Stimulated activated CD4-positive, alpha-beta T cell treated with anti-CD3 and anti-CD28 coated beads, Interleukin-12 subunit alpha, Interleukin-12 subunit beta, amount 100 ng/mL, for 4 hours (primary cell): Measurements from ENCODE around the gene GARIN3.
A peak's percentile ranks its signal among the peaks of the same experiment; 100 is the strongest.

Source experiments
- DNase-seq: peaks from one replicate; pipeline ENCODE4 v3.0.0-alpha.2; 2020

The GARIN3 gene

DNA sequence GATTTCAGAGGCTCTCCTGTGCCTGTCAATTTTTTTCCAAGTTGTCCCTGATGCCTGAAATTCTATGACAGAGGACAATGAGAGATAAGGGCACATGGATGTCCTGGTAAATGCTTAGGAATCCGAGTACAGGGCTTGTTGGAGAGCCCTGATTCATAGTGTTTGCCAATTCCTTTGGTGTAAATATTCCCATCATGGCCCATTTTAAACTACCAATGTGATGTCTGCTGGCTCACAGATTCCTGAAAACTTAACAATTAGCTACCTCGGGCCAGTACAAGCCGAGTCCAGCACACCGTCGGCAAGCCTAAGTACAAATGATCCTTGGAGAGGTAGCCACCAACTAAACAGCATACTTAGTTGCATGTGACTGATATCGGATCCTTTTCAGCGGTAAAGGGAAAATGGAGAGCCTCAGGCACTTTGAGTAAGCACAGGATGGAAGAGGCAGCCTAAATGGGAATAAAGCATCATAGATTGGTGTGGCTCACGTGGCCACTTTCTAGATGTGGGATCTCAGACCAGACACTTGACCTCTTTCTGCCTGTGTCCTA, 18.1 kb upstream of the GARIN3 start:
- no peak for DNase-seq

DNA sequence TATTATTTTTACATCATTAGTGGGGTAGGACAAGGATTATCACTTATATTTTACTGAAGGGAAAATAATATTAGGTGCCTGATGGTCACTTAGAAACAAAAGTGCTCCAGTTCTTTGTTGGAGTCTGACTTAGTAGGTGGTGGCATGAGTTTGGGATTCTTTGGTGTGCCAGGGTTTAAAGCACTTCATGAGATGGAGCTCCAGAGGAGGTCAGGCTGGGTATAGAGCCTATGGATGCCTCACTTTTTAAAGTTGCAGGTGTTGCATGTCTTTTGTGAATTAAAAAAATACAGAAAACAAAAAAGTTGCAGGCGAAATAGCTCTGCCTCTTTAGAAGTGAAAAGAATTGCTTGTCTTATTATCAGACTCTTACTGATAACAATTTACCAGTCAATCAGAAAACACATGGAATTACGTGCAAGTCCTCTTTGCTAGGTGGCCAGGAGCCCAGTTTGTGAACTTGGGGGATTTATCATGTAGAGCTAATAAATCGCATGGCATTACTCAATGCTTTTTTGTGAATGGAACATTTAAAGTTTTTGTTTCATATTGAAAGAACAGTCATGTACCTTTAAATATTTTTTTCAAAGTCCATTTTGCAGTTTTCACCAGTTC, 16.2 kb upstream of the GARIN3 start:
- no peak for DNase-seq

DNA sequence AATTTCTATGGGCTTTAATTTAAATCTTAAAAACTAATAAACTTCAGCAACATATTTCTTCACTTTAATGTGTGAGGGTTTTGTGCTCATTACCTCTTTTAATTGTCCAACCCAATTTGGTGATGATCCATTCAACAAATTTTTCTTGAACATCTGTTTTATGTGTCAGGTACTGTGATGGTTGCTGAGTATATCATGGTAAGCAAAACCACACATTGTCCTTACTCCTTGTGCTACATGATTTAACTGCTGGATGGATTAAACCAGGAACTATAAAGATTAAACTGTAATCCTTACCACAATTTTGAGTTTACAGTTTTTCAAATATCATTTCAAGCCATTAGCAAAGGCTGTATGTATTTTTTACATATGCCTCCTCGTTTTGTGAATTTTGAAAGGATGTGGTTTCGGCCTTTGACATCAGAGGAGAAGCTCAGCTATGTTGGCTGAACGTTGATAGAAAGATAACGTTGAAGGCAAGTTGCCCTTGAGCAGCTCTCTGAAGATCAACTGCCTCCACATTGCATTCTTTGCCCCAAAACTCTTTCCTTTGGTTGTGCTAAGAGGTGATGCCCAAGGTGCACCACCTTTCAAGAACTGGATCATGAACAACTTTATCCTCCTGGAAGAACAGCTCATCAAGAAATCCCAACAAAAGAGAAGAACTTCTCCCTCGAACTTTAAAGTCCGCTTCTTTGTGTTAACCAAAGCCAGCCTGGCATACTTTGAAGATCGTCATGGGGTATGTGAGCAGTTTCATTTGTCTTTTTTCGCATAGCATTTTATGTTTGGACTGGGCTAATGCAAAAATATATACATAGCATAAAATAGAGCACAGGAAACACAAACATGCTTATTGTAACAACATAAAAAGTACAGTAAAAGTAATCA, 14.6 kb upstream of the GARIN3 start, which contains the start of gene ITK:
Gene ITK, plus strand, starts transcription at position 467 of the 891 bp plus-strand sequence. Its CDS starts 138 bp downstream, at position 605.
- no peak for DNase-seq

DNA sequence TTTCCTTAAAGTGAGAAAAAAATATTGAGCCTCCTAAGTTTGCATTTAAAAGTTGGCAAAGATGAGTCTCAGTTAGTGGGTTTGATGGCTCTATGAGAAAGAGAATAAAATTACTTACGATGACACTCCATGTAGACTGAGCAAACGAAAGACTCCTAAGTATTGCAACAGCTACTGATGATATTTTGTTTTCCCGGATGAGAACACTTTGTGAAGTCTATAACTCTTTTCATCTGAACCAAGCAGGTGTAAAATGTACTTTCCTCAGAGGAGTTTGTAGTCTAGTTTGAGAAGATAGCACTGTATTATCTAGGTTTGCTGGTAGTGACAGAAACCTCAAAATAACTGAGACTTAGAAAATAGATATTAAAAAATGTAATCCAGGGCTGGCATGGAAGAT, 12.9 kb upstream of the GARIN3 start:
- no peak for DNase-seq

DNA sequence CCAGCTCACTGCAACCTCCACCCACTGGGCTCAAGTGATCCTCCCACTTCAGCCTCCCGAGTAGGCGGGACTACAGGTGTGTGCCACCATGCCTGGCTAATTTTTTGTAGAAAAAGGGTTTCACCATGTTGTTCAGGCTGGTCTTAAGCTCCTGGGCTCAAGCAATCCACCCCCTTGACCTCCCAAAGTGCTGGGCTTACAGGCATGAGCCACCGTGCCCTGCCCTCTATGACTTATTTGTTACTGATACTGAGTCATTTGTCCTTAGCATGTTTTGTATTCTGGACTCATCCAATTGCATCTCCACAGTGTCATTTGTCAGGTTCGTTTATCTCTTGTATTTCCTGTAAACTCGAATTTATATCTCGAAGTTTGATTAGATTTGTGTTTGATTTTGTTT, 11.9 kb upstream of the GARIN3 start:
- no peak for DNase-seq

GRCh38 chr5:157175071-157175612, 9.1 kb upstream of the GARIN3 start:
- DNase-seq, result no peak

GRCh38 chr5:157172403-157172802, 6.3 kb upstream of the GARIN3 start:
- peak; percentile 80 for DNase-seq

- DNase-seq, result no peak
These were observed 2.2 kb upstream of the GARIN3 start for GRCh38 chr5:157168286-157168685.

- no peak for DNase-seq
These were observed 1.2 kb upstream of the GARIN3 start for GRCh38 chr5:157167214-157167621.

- DNase-seq, result no peak
These were observed 396 bp downstream of the GARIN3 start for GRCh38 chr5:157165668-157166067.

DNA sequence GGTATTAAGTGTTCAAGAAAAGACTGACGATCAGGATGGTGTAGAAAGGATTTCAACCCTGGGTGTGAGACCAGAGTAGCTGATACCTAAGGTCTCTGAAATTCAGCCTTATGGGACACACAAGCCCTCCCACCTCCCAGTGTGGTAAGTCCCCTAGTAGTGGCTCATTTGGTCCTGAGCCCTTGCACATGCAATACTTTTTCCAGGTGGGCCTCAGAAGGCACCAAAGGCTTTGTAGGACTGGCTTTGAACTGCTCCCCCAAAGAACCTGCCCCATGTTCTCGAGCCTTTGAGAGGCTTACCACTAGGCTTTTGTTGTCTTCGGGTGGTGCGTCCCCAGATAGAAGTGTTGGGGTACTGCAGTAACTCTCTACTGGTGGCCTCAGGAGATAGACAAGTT, 803 bp downstream of the GARIN3 start:
- DNase-seq, result no peak

DNA sequence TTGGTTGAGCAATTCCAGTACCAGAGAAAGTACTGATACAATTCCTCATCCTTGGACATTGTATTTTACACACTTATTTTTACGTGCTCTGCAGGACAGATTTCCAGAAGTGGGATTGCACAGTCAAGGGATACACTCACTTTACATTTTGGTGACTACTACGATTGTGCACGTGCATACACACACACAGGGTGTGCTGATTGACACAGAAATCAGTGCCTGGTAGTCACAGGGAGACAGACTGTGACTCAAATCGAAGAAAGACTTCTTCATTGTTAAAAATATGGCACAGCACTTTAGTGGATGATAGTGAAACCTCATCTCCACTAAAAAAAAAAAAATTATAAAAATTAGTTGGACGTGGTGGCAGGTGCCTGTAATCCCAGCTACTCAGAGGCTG, 1.5 kb downstream of the GARIN3 start:
- no peak for DNase-seq

DNA sequence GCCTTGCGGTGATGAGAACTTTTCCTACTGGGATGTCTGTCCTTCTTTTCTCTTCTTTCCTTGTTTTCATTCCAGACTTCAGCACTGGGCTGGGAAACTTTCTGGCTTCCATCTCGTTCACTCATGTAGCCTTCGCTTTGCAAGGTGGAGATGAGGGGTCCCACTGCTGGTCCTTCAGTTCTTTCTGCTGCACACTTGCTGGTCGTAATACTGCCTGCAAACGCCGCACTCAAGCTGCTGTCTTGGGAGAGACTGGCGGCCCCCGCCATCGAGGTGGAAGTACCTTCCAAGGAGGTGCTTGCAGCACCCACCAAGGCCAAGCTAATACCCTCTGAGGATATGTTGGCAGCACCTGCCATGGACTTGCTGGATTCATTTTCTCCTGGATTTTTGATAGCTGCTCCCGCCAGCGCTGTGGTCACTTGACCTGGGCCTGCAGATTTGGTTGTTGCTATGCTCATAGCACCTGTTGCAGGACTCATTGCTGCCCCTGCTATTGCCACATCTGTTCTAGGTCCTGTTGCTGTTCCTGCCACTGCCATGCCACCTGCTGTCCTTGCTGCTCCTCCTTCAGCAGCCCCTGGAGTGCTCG, 3.0 kb downstream of the GARIN3 start:
- DNase-seq, result no peak

GRCh38 chr5:157161996-157162395, 4.1 kb downstream of the GARIN3 start:
- DNase-seq, result no peak

GRCh38 chr5:157160001-157160400, 6.1 kb downstream of the GARIN3 start:
- DNase-seq, result no peak

DNA sequence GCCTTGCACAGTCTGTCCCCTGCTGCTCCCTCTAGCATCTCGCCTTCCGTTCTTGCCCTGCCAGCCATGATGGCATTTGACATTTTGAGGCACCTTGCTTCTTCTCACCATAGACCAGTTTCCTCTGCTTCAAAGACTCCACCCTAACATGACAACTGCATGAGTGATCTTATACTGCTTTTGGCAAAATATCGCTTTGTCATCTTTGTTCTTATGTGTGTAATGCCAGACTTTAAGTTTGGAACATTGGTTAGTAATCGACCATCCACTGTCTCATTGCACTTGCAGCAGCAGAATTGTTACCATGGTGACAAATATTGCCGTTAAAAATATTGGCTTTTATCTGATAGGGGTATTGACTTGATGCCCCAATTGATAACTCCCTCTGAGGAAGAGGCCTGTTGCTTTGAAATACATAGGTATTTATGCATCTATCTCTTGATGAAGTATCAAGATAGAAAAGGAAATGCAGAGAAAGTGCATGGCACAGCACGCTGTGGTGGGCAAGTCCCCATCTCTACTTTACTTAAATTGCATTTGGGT, 6.8 kb downstream of the GARIN3 start:
- DNase-seq, result no peak

DNA sequence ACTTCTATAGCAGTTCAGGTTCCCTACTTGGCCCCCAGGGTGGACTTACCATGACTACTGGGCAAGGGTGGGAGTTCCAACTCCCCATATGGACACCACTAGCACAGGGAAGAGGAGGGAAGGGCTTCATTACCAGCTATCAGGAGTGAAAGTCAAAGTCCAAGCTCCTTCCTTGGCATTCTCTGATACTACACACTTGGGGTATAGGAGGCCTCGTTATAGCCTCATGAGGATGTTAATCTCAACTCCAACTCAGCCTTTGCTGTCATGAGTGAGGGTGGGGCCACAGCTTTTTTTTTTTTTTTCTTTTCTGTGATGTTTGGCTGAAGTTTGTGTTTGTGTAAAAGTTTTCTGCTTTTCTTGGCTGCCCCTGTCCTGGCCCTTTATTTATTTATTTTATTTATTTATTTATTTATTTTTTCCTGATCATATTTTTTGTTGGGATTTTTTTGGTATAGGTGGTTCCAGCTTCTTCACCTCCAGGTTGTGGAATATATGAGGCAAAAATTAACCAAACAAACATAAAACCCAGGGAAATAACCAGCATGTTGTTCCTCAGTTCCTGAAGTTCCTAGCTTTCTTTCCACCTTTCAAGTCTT, 8.7 kb downstream of the GARIN3 start:
- no peak for DNase-seq

GRCh38 chr5:157155297-157155696, 10.8 kb downstream of the GARIN3 start:
- no peak for DNase-seq

- DNase-seq, result no peak
These were observed 15.1 kb downstream of the GARIN3 start for GRCh38 chr5:157150995-157151394.

- DNase-seq, result peak; percentile 72
These were observed 17.1 kb downstream of the GARIN3 start for GRCh38 chr5:157148734-157149615.
